Mucosa of rectum (tissue), 2 donors: ENCODE data around the gene RAP1GDS1.

Source experiments
- H3K27ac ChIP-seq, 2 donors: one replicate each; pipeline ENCODE4 v1.7.0; 2013; ENCODE audit warnings: inconsistent platforms in 2 of 2, low read depth in 2 of 2, low read length in 2 of 2
- H3K27me3 ChIP-seq, 2 donors: one replicate each; pipeline ENCODE4 v1.7.0; 2013; ENCODE audit warnings: low read length in 2 of 2; ENCODE audit not compliant: control insufficient read depth in 2 of 2, insufficient read depth in 2 of 2
- H3K36me3 ChIP-seq, 2 donors: one replicate each; pipeline ENCODE4 v1.7.0; 2013; ENCODE audit warnings: low read length in 2 of 2; ENCODE audit not compliant: control insufficient read depth in 2 of 2, insufficient read depth in 2 of 2
- H3K4me1 ChIP-seq, 2 donors: one replicate each; pipeline ENCODE4 v1.7.0; 2013; ENCODE audit warnings: low read length in 2 of 2, mild to moderate bottlenecking in 1 of 2; ENCODE audit not compliant: control insufficient read depth in 2 of 2, insufficient read depth in 2 of 2
- H3K4me3 ChIP-seq, 2 donors: one replicate each; pipeline ENCODE4 v1.7.0; 2013; ENCODE audit warnings: low read length in 2 of 2
- H3K9ac ChIP-seq, 2 donors: one replicate each; pipeline ENCODE4 v1.7.0; 2013; ENCODE audit warnings: low read length in 2 of 2, low read depth in 1 of 2, mild to moderate bottlenecking in 1 of 2
- H3K9me3 ChIP-seq, 2 donors: one replicate each; pipeline ENCODE4 v1.7.0; 2013; ENCODE audit warnings: low read length in 2 of 2; ENCODE audit not compliant: control insufficient read depth in 2 of 2
- donor health status: healthy.
- donor health status: Normal muscosa, but diverticular disease.

The RAP1GDS1 gene

GRCh38 chr4:98484031-98484430 lies 222.8 kb downstream of the RAP1GDS1 start:
- H3K9me3 ChIP-seq: no peaks in the 10 kb centered on the region
- H3K4me1 ChIP-seq: no peaks in the 10 kb centered on the region
- H3K9ac ChIP-seq: no peak overlapping the region
- H3K36me3 ChIP-seq: no peaks in the 10 kb centered on the region
- no peak overlapping the region for H3K27ac ChIP-seq
- no peaks in the 10 kb centered on the region for H3K27me3 ChIP-seq
- no peak overlapping the region for H3K4me3 ChIP-seq

DNA sequence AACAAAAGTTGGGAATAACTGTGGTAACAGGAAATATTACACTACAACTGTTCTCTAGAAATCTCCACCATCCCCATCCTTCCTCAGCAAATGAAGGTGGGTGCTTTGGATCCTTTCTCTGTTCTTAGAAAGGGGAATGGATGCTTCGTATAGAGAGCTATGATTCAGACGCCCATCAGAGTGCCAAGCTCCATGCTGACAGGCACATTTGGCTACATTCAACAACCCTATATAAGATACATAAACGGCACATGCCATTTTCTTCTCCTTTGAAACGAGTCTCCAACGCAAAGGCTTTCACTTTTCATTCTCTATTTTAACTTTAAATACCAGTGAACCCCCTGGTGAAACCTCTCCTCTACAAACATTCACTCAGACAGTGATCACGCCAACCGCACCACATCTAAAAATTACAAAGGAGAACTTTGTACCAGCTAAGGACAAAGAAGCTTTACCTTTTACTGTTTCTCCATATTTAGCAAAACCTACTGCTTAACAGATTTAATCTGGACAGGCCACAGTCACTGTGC lies 224.7 kb downstream of the RAP1GDS1 start:
- H3K27me3 ChIP-seq: no peaks in the 10 kb centered on the region

GRCh38 chr4:98490251-98490650 lies 229.1 kb downstream of the RAP1GDS1 start:
- no peaks in the 10 kb centered on the region for H3K27me3 ChIP-seq
- no peaks in the 10 kb centered on the region for H3K36me3 ChIP-seq
- H3K9me3 ChIP-seq: no peaks in the 10 kb centered on the region
- no peak overlapping the region for H3K27ac ChIP-seq
- no peaks in the 10 kb centered on the region for H3K4me1 ChIP-seq
- H3K9ac ChIP-seq: no peak overlapping the region
- no peak overlapping the region for H3K4me3 ChIP-seq

More for the DNA sequence above, 224.7 kb downstream of the RAP1GDS1 start:
- no peaks in the 10 kb centered on the region for H3K36me3 ChIP-seq
- no peak overlapping the region for H3K9ac ChIP-seq
- H3K27ac ChIP-seq: no peak overlapping the region
- H3K4me1 ChIP-seq: no peaks in the 10 kb centered on the region
- H3K4me3 ChIP-seq: no peak overlapping the region
- no peaks in the 10 kb centered on the region for H3K9me3 ChIP-seq

- Histone ChIP-seq H3K27ac (no peak overlapping the region), H3K9me3 (no peaks in the 10 kb centered on the region), H3K27me3 (no peaks in the 10 kb centered on the region), H3K4me1 (no peaks in the 10 kb centered on the region), H3K9ac (no peak overlapping the region), H3K36me3 (no peaks in the 10 kb centered on the region), H3K4me3 (no peak overlapping the region)
Observed at GRCh38 chr4:98491899-98492559, 230.8 kb downstream of the RAP1GDS1 start.

DNA sequence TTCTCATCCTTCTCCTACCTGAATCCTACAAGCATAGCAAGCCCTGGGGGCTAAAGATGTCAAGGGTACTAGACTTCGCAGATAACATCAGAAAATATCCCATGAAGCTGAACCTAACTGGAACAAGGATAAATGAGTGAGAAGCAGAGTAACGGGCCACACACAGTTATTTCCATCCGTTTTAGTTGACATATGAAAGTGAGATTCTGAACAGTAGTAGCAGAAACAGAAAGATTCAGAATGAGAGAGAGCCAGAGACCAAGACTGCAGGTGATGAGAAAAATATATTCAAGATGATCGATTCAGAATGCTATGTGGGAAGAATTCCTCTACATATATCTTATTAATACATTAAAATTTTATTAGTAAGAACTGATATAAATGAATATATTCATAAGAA lies 232.1 kb downstream of the RAP1GDS1 start:
- Histone ChIP-seq H3K9ac (no peak overlapping the region), H3K4me3 (no peak overlapping the region), H3K27me3 (no peaks in the 10 kb centered on the region), H3K27ac (no peak overlapping the region), H3K4me1 (no peaks in the 10 kb centered on the region), H3K36me3 (no peaks in the 10 kb centered on the region), H3K9me3 (no peaks in the 10 kb centered on the region)
